NK-92 (cell line): ENCODE measurements around the gene FBXL14.
A peak's percentile ranks its signal among the peaks of the same experiment; 100 is the strongest.

Experiments
- DNase-seq: peaks from one replicate; lab custom pipeline; 2025; ENCODE audit not compliant: unreplicated experiment; lab: John Stamatoyannopoulos, UW

The FBXL14 gene, protein sequence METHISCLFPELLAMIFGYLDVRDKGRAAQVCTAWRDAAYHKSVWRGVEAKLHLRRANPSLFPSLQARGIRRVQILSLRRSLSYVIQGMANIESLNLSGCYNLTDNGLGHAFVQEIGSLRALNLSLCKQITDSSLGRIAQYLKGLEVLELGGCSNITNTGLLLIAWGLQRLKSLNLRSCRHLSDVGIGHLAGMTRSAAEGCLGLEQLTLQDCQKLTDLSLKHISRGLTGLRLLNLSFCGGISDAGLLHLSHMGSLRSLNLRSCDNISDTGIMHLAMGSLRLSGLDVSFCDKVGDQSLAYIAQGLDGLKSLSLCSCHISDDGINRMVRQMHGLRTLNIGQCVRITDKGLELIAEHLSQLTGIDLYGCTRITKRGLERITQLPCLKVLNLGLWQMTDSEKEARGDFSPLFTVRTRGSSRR

GRCh38 chr12:1594261-1595025 is at the start of gene FBXL14:
TSS of gene FBXL14 (minus strand) at chr12:1594581. CDS start at chr12:1594066, 515 bp downstream.
- DNase-seq = peak; percentile 8

DNA sequence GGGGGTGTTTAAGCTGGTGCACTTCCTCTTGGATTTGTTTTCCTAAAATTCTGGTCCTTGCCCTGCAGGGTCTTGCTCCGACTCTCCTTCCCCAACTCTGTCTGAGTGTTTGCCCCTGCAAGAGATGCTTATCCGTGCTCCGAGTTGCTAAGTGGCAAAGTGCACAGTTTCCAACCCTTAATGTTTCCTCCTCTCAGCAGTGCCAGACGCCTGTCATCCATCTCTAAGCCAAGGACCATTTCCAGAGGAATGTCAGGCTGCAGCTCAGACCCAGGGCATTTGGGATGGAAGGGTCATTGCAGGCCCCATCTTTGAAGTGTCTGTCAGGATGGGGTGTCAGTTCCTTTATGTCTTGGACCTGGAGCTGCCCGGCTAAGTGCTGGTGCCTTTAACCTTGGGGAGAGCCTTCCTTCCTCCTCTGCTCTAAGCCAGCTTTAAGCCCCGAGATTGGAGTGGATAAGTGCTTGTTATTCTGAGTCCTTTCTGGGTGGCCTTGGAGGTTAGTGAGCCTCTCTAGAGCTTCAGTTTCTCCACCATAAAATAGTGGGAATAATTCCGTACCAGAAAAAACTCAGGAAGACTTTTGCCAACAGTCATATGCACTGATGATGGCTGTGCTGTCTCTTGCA is 49.6 kb upstream of the FBXL14 start:
- DNase-seq = no peak

GRCh38 chr12:1643043-1643442 is 48.7 kb upstream of the FBXL14 start:
- DNase-seq = no peak

GRCh38 chr12:1642513-1642912 is 48.1 kb upstream of the FBXL14 start:
- DNase-seq = no peak

DNA sequence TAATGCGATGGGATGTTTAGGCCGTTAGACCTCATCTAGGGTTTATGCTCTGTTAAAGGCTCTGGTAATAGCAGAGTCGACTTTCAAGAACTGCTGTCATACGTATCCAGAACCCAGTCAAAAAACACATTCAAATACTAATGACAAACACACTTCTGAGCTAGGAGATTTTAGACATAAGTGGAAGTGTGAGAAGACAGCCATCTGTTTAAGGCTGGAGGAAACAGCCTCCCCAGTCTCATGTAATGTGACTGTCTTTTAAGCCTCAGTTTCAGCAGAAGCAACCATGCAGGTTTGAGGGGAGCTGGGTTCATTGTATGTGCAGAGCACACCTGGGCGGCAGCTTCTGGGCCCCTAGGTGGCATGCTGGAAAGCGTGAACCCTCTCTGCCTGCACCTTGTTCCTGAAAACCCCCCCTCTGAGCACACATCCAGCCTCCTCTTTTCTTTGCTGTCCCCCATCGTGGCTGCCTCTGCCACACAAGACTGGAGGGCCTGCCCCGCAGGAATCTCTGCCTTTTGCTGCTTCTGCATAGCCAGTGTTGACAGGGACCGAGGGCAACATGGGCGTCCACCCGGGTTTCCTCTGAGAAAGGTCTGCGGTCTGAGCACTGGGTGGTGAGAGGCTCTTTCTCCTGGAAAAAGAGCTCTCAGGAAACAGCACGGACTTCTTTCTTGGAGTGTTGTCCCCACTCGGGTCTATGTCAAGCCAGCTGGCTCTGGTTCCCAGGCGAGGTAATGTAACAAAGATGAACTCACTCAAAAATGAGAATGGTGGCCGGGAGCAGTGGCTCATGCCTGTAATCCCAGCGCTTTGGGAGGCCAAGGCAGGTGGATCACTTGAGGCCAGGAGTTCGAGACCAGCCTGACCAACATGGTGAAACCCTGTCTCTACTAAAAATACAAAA is 46.2 kb upstream of the FBXL14 start:
- no peak for DNase-seq

- no peak for DNase-seq
These were observed 45.2 kb upstream of the FBXL14 start for GRCh38 chr12:1639538-1639937.

- DNase-seq = no peak
These were observed 43.8 kb upstream of the FBXL14 start for GRCh38 chr12:1638203-1638602.

GRCh38 chr12:1635301-1636095 is 41.1 kb upstream of the FBXL14 start:
- DNase-seq = no peak

GRCh38 chr12:1634590-1635191 is 40.3 kb upstream of the FBXL14 start:
- DNase-seq = no peak

DNA sequence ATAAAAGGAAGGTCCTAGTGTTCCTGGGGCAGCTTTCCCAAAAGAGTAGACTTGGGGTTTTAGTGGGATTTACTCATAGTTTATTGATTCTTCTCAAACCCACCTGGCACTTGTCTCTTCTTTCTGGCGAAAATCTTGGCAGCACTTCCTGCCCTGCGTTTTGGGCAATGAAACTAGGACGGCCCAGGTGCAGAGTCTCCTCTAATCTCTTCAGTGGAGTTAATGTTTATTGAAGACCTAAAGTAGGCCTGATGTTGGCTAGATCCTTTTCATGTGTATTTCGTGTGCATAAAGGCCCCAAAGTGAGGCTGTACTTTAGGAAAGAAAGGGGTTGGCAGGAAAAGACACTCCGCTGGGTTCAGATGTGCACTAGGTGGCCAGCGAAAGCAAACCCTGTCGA is 39.8 kb upstream of the FBXL14 start:
- DNase-seq = no peak

- DNase-seq = no peak
These were observed 39.1 kb upstream of the FBXL14 start for GRCh38 chr12:1633459-1633858.

- no peak for DNase-seq
These were observed 38.3 kb upstream of the FBXL14 start for GRCh38 chr12:1632702-1633101.

DNA sequence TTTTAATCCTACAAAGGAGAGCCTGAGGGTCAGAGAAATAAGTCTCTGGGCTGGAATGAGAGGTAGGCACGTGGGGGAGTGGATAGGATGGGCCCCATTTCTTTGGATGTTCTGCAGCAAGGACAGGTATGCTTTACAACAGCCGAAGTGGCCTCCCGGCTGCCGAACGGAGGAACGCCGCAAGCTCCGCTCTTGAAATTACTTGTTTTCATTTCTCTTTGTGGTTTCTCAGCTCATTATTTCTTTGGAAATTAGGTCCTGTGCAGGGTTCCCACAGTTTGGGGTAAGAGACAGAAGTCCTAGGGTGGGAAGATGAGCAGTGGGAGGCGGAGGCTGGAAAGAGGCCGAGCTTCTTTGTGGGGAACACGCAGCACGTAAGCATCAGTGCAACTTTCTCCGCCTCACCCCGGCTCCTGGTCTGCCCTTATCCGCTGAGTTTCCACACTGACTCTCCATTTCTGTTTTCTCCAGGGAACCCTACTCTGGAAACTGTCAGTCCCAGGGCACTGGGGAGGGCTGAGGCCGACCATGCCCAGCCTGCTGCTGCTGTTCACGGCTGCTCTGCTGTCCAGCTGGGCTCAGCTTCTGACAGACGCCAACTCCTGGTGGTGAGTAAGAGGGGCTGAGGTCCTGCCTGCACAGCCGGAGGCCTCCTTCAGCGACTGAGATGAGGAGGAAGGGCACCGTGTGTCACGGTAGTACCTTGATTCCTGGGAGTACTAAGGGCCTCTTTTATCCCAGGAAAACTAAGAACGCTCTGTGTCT is 36.6 kb upstream of the FBXL14 start:
- no peak for DNase-seq

DNA sequence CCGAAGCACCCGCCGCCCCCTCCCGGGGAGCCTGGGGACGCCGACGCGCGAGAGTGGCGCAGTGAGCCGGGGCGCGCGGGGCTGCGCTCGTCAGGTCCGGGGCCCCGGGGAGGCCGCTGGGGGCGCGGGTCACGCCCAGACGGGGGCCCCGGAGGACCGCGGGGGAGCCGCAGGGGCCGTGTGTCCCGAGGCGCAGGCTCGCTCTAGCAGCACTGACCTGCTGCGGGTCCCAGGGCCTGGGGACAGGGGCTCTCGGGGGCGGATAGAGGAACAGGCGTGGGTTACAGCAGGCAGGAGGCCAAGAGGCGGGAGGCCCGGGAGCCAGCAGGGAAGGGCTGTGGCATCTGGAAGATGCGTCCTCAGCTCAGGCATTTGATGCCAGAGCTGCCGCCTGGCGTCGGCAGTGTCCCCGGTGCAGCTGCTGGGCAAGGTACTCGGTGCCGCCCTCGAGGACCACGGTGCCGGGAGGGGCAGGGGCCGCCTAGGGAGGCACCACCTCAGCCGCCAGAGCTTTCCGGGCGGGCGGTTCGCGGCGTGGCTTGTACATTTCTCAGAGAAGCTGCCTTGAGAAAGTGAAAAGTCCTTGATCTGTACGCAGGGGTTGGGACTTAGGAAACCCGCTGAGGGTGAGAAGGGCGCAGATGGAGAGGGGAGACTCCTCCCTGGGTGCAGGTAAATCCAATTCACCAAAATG is 35.9 kb upstream of the FBXL14 start:
- DNase-seq = no peak

GRCh38 chr12:1629338-1630132 is 35.2 kb upstream of the FBXL14 start:
- DNase-seq = no peak

- no peak for DNase-seq
These were observed 34.4 kb upstream of the FBXL14 start, which contains the start of gene WNT5B for GRCh38 chr12:1628666-1629337. TSS of gene WNT5B (plus strand) at chr12:1629231. CDS start at chr12:1631355, 2,124 bp downstream.

DNA sequence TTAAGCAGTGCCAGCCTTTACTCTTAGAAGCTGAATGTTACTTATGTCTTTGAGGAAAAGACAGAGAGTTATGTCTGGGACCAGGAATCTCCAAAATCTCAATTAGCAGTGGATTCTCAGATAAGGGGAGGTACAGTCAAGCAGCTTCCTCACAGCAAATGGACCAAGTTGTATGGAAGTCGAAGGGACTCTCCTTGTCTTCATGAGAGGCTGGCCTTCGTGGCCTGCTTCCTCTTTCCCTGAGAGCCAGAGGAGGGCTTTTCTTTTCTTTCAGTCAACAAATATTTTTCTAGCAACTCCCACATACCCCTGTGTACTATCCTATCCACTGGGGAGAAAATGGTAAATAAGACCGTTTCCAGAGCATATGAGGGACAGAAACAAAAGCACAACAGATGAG is 28.0 kb upstream of the FBXL14 start:
- no peak for DNase-seq
